ENCODE data around the gene BARD1. TPM values are rescaled to one million over a fixed set of nuclear protein-coding genes. Genes with fewer than 3 reads are reported as not detected.

The BARD1 gene
- total and polyA plus RNA-seq, 11 donors, result 0.88 to 16.7 (median 9.8) TPM

DNA sequence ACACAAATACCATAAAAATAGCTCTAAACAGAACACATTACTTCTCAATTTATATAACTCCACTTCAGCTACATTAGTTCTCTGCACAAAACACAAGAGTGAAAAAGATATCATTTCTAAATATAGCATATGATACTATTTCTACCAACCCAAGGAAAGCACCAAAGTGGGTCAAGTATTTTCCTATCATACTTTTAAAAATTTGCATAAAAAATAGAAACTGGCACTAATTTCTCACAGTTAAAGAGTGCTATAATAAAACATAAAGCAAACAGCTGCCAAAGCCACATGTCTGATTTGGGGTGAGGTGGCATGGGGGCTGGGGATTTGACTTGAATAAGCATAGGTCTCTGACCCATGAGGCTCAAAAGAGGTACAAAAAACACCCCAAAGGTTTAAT lies 61.5 kb downstream of the BARD1 start:
- no peak for DNase-seq
- Histone ChIP-seq H3K4me1 (peaks cover 0 to 7% (median 0%) of the 10 kb centered on the region in 12 donors), H3K27ac (no peak overlapping the region), H3K27me3 (no peaks in the 10 kb centered on the region), H3K4me3 (no peak overlapping the region), H3K9me3 (no peaks in the 10 kb centered on the region), H3K36me3 (peaks cover 0 to 33% (median 14%) of the 10 kb centered on the region in 9 donors)
- intact Hi-C loops (cut with DNase I), result no loop called here
- ATAC-seq, result peak in 1 of 4 donors; percentile 53
- TF ChIP-seq POLR2A (IDR thresholded peaks at IDR 0.05), result no peak
- no peak for TF ChIP-seq CTCF (IDR thresholded peaks at IDR 0.05)

DNA sequence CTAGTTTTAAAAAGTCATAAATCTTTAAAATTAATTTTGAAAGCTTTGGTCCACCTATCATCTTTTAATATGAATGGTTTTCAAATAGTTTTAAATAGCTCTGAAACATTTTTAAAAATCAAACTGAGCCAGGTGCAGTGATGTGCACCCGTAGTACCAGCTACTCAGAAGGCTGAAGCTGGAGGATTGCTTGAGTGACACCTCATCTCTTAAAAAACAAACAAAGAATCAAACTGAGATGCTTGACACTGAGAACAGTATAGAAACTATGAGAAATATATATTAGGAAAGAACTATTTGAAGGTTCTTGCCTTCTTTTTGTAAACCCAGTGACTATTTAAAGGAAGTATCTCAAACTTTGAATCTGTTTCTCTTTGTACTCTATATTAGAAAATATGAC lies 67.4 kb downstream of the BARD1 start:
- Histone ChIP-seq H3K27me3 (no peaks in the 10 kb centered on the region), H3K27ac (no peak overlapping the region), H3K4me1 (no peaks in the 10 kb centered on the region), H3K4me3 (no peak overlapping the region), H3K9me3 (no peaks in the 10 kb centered on the region), H3K36me3 (peaks cover 0 to 27% (median 4%) of the 10 kb centered on the region in 9 donors)
- ATAC-seq (no peak), DNase-seq (no peak)
- intact Hi-C loops (cut with DNase I), result no loop called here
- 94 to 100% (median 96%) methylated on average over 1 of the region's 1 CpG for WGBS, 4 donors
- TF ChIP-seq POLR2A (IDR thresholded peaks at IDR 0.05) (no peak), CTCF (IDR thresholded peaks at IDR 0.05) (no peak)

- TF ChIP-seq POLR2A (IDR thresholded peaks at IDR 0.05) (no peak), CTCF (IDR thresholded peaks at IDR 0.05) (no peak)
- Histone ChIP-seq H3K27ac (no peak overlapping the region), H3K9me3 (no peaks in the 10 kb centered on the region), H3K4me1 (no peaks in the 10 kb centered on the region), H3K36me3 (peaks cover 0 to 27% (median 4%) of the 10 kb centered on the region in 9 donors), H3K4me3 (no peak overlapping the region), H3K27me3 (no peaks in the 10 kb centered on the region)
- 83 to 92% (median 88%) methylated on average over 1 of the region's 1 CpG for WGBS, 4 donors
- no peak for ATAC-seq
- DNase-seq, result no peak
- intact Hi-C loops (cut with DNase I), result no loop called here
Measured at GRCh38 chr2:214740867-214741395, 68.6 kb downstream of the BARD1 start.

GRCh38 chr2:214737188-214737587 lies 72.3 kb downstream of the BARD1 start:
- intact Hi-C loops (cut with DNase I), result no loop called here
- no peaks in the 10 kb centered on the region for H3K27me3 ChIP-seq
- H3K4me1 ChIP-seq, result no peaks in the 10 kb centered on the region
- H3K36me3 ChIP-seq, result peaks cover 0 to 7% (median 0%) of the 10 kb centered on the region in 9 donors
- DNase-seq (no peak), ATAC-seq (no peak)
- TF ChIP-seq CTCF (IDR thresholded peaks at IDR 0.05) (no peak), POLR2A (IDR thresholded peaks at IDR 0.05) (no peak)
- no peak overlapping the region for H3K4me3 ChIP-seq
- WGBS, 4 donors, result 56 to 70% (median 62%) methylated on average over 3 of the region's 3 CpGs
- H3K9me3 ChIP-seq, result no peaks in the 10 kb centered on the region
- no peak overlapping the region for H3K27ac ChIP-seq
